NCI-H1436 (cell line): ENCODE measurements around the gene VANGL1.

ENCODE experiments used
- DNase-seq: peaks from one replicate; lab custom pipeline; 2025; lab: John Stamatoyannopoulos, UW

Gene VANGL1

DNA sequence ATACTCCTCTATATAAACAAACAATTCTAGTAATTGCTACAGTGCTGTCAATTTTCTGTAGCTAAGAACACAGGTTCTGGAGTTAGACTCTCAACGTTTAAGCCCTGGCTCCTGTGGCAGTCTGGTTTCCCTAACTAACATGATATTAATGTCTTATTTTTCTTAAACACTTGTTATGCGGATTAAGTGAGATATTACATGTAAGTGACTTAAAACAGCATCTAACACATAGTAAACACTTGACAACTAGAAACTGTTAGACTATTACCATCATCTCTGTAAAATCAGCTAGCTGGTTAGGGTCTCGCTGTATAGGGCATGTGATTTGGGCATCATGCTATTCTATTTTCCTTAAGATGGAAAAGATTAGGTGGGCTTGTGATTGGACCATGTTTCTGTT, 2.3 kb downstream of the VANGL1 start:
- DNase-seq = no peak

DNA sequence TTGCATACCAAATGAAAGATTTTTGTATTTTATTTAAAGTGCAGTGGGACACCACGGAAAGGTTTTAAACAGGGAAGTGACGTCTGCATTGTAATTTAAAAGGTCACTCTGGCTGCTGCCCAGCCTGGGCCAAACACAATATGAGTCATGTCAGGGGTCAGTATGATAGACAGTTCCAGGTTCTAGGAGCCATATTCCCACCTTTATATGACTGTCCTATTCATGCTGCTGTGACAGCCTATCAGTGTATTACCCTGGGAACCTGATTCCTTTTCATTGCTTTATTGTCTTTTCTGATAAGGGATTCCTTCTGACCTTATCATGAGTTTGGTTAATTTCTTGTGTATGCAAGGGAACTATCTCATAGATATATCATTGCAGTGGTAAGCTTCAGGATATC, 5.3 kb downstream of the VANGL1 start:
- DNase-seq = no peak

DNA sequence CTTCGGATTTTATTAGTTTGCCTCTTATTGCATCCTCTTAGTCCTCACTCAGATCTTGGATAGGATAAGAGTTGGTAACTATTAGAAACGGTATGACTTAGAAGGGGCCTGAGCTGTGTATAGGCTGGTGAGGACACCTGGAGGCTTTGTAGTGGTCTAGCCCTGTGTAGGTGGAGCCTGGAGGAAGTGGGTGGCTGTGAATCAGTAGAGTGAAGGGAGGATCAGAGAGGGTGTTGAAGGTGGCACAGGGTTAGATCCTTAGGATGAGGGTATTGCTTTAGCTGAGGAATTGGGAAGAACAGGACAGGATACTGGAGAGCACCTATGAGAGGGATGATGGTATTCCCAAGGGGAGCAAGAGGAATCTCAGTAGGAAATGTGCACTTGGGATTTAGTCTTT, 5.7 kb downstream of the VANGL1 start:
- no peak for DNase-seq

DNA sequence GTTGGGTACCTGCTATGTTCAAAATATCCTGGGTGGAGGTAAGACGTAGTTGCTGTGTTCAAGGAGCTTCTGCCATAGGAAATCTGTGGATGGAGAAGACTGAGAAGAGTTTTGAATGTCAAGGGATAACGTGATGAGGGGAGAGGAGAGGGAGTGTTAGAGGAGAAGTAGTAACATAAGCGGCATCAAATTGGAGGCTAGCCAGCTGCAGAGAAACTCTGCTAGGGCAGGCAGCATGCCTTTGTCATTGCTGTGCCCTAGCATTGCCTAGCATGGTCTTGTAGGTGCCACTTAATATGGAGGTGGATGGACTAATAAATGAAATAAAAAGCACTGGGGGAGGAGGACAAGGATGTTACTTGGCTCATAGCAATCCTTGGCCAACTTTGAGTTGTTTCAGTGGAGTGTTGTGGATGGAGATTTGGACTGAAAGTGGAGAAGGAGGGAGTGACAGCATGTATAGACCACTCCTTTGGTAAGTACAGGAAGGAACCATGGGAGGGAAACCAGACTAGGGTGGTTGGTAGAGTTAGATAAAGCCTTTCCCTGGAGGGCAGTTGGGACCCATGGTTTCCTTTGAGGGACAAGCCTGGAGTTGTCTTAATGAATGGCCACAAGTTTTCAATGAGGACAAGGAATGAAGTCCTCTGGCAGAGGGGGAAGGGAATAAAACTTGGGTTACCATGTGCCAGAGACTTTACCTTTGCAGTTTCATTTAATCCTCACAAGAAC, 6.3 kb downstream of the VANGL1 start:
- no peak for DNase-seq

DNA sequence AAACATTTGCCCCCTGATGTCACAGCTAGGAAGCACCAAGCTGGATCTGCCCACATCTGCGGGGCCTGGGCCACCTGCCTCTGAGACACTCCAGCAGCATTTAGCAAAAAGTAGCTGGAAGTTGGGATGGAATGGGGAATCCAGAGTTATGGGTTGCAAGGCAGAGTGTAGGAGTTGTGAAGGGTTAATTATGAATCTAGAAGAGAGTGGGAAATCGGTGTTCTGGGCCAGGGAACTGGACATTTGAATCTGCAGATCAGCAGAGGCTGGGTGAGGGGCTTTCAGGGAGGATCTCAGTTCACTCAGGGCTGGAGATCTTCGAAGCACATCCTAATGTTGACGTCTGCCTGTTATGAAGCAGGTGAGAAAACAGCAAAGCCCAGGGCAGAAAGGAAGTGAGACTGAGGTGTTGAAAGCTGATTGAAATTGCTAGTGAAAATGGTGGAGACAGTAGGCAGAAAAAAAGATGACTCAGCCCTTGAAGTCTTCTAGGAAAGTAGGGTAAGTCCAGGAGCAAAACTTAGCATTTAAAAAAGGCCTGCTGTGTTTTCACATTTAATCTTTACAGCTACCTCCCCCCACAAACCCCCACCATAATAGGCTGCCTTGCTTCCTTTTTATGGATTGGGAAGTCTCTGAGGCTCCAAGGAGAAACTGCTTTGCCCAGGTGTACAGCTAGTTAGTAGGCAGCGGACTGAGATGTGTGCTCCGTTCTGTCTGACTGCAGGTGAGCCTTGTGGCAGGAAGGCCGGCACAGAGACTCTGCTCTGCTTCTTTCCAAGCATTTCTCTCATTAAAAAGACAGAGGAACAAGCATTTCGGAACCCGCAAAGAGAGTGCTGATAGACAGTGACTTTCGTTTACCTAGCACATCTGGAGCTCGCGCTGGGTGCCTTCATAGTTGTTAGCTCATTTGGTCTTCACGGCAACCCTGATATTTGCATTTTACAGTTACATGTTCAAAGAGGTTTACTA, 7.2 kb downstream of the VANGL1 start:
- no peak for DNase-seq

DNA sequence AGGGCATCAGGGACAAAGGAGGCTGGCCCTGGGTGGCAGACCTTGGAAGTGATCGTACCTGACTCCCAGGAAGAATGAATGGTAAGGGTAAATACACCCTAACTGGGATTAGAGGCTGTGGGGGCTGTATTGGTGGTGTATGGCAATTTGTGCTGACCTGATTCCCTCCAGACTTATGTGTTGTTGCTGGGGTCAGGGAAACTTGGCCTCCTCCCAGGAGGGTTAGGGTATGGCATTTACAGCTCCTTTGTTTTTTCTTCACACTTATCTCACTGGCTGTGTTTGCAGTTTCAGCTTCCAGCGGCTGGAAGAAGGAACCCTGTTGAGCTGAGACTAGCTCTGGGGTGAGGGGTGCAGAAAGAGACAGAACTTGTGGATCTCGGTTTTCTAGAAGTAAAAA, 8.2 kb downstream of the VANGL1 start:
- no peak for DNase-seq

DNA sequence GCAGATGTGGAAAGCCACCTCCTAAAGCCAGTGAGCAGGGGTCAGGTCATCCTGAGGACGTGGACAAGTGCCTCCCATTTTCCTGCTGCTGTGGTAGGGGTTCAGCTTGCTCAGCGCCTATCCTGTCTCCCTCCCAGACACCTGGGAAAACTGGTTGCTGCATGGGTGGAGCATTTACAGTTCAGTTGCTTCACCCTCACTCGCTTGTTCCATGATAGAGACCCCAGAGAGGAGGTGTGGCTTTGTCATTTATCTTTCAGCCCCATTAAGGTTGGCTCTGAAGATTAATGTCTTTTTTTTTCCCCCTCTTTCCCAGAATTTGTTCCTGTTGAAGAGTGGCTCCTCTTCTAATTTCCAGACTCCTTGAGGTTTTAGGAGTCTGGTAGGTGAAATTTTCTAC, 9.2 kb downstream of the VANGL1 start:
- no peak for DNase-seq

DNA sequence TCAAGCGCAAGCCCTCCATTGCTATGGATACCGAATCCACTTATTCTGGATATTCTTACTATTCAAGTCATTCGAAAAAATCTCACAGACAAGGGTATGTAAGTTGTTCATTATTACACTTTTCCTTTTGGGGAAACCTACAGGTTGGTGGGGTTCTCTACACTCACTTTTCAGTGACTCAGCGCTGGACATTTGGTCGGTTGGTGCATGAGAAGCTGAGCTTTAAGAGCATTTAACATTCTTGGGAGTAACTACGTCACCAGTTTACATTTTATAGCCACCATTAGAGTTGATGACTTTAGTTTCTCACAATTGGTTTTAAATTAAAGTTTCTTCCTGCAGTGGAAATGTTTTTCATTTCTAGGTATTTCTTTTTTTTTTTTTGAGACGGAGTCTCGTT, 9.6 kb downstream of the VANGL1 start:
- DNase-seq = no peak

DNA sequence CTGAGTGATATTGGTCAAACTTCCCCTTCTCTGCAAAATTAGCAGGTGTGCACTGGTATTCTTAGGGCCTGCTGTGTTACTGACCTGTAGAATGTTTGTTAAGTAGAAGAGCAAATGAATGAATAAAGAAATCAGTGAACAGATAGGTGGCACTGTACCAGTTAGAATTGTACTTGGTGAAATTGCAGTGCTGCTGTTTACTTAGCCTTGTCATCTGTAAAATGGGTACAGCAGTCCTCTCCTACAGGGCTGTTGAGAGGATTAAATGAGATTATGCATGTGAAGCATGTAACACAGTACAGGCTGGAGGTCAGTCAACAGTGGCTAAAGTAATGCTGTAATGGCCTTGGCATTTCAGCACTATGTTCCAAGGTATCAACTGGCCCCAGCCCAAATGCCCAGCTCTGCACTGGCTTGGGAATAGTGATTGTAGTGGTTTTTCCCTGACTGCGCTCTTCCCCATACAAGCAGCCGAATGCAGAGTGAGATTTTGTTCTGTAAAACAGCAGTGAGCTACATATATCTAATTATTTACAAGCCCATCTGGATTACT, 10.5 kb downstream of the VANGL1 start:
- no peak for DNase-seq

DNA sequence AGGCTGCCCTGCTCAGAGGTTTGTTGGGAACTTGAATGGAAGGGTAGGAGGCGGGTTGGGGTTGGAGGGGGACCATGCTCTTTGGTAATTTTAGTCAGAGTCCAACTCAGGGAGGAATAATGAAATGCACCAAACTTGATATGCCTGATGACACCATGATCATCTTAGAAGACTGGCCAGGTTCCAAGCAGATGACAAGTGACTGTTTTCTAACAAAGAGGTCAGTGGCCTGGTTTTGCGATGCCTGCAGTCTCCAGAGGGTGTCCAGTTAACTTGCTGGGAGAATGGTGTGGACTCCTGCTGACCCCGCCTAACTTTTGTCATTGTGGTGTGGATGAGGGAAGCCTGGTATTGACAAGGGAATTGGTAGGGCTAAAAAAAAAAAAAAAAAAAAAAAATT, 12.4 kb downstream of the VANGL1 start:
- no peak for DNase-seq

DNA sequence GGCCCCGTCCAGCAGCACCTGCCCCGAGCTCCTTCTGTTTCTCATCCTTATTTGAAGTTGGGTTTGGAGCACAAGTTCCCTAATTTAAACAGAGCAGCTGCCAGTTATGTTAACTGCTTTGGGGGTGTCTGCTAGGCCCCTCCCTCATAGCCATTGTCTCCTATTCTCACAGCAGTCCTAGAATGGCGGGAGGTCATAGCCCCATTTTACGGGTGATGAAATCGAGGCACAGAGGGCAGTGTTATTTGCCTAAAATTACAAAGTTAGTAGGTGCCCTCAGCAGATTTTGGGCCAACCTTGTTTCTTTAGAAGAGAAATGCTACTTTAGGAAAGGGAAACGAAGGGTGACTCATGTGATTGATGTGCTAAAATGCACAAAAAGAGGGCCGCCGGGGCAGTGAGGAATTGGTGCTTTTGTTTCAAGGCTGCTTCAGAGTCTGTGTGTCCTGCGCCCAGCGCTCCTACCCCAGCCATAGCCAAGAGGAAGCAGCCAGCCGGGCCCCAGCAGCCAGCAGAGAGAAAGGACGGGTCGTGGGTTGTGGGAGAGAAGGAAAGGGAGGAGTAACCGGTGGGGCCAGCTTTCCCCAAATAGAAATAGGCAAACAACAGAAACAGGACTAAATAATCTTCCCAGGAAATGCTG, 13.0 kb downstream of the VANGL1 start:
- no peak for DNase-seq

DNA sequence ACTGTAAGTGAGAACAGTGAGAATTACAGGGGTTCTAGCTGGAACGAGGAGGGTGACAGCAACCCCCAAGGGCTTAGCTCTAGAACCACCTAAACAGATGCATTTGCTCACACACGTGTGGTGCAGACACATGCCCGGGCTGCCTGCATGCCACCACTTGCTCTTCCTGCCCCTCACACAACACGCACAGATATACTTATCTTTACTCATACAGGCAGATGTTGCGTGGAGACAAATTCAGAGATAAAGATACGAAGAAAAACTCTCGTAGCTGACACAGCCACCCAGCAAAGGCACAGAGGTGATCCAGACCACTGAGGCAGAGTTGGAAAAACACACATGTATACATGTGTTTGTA, 13.5 kb downstream of the VANGL1 start:
- DNase-seq = no peak

DNA sequence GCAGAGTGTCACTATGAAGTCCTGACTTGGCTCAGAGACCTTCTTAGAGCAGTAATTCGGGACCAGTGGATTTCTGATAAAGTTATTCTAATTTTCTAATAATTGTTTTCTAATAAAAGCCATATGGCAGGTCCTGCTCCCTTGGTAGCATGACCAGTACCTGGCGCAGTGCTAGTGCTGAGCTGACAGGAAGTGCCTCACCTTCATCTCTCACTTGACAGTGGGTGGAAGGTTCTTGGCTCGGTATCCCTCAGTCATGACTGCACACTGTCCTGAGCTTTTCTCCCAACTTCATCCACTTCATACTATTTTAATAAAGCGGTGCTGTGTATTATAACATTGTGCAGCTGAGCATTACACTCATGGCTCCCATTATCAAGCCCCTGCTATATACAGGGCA, 14.1 kb downstream of the VANGL1 start:
- no peak for DNase-seq

DNA sequence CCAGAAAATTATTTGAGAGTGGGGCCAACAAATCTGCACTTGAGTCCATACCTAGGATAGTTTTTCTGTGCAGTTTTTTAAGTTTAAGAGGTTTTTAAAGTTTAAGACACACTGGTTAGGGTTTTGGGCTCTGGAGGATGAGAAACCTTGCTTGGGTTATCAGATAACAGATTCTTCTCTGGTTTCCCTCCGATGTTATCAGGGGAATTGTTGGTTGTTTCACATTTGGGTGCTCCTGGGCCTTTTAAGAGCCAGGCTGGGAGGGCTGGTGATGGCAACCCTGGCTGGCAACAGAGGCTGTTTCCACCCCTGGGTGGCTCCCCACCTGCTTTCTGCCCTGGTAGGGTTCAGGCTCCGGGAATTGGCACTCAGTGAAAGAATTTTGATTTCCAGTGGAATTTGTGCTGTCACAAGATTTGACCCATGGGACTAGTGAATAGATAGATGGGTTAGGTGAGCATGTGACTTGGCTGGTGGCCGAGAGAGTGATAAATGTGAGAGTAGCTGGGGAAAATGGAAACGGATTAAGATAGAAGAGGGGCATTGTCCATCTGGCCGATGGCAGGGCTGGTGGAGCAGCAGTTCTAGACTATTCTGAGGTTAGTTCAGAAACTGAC, 14.8 kb downstream of the VANGL1 start:
- DNase-seq = no peak

DNA sequence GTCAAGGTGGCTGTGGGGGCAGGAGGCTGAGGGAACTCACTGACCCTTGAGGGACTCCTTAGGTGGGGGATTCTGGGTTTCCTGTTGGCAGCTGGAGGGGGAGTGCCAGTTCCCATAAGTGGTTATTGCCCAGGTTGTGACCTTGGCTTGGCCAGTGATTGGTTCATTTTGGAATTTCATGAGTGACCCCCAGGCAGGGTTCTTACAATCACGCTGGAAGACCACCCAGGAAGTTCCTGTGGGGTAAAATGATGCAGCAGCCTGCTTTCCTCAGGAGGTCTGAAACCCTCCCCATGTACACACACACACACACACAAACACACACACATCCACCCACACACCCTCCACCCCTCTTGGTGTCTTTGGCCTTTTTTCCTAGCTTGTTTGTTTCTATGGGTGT, 16.9 kb downstream of the VANGL1 start:
- no peak for DNase-seq

DNA sequence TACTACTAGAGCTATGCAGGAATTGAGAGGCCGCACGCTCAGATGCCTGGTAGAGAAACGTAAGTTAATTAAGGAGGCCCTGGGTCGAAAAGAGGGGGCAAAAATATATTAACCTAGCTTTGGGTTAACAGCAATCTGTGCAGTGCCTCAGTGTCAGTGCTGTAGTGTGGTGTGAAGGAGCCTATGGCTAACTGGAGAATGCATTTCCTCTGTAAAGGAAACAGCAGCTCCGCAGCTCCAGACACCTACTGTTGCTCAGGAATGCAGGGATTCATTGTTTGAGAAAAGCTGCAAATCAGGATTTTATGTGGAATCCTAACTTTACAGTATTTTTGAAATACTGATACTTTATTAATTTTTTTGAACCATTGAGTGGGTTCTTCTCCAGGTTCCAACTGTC, 18.4 kb downstream of the VANGL1 start:
- no peak for DNase-seq

DNA sequence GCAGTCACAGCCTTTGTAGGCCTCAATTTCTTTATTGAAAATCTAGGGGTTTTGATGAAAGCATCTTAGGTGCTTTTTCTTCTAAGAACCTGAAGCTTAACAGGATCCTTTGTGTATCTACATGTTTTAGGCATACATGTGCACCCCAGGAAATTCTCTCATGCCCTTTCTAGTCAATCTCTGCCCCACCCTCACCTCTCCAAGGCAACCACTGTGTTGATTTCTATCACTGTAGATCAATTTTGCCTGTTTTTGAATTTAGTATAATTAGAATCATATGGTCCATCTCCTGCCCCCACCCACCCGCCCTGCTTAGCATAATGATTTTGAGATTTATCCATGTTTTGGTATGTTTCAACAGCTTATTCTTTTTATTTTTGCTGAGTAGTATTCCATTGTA, 19.4 kb downstream of the VANGL1 start:
- DNase-seq = no peak

DNA sequence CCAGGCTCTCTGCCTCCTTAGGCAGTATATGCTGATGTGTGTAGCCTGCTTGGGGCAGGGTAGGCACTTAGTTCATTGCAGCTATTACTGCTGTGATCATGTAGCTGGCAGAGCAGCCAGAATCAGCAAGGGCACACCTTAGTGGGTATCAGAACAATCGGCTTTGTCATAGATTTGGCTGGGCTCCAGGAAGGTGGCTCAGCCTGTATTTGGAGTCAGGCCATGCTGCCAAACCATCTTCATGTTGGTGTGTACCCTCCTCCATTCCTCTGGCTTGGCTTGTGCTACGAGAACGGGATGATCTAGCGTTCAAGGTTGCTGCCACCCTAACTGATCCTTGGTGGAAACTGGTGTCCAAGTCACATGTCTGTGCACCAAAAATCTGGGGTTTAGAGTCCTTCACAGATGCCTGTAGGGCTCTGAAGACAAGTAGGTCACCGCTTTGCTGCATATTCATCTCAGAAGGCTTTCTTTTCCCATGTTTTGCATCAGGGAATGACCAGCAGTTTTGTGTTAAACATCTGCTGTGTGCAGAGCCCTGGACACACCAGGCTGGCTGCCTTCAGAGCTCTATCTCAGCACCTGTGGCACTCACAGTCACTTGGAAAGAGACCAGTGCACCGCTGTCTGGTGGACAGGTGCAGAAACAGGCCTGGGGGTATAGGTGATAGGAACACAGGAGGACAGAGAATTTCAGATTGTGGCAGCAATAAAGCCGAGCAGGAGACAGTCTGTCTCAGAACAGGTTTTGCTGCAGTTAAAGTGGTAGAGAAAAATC, 23.7 kb downstream of the VANGL1 start:
- no peak for DNase-seq

DNA sequence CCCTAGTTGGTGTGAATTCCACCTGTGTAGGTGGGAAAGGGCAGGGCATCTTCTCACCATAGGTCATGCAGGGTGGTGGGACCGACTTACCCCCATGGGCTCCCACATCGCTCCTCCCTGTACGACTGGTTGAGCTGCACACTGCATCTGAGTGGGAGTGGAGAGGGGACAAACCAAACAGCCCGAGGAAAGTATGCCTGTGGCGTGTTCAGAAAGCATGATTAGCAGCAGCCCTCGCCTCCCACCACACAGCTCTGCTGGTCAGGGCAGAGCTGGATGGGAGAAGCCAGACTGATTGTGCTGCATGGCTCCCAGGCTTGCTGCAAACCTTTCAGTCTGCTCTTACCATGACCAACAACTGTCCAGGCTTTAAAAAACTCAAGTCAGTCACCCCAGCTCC, 24.4 kb downstream of the VANGL1 start:
- DNase-seq = no peak

DNA sequence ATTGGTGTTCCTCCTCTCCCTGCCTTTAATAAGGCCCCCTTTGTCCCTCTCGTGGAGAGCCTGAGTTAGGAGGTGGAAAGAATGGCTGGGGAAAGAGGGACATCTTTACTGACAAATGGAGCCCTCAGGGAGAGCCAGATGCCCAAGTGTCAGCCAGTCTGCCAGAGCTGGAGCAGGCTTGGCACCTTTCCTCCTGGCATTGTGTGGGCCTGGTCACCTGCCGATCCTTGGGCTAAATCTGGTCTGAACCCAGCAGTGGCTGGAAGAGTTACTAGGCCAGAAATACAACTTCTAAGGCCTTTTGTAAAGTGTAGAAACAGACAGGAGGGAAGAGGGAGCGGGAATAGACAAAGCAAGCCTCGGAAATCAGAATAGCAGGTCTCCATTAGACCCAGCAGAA, 24.9 kb downstream of the VANGL1 start:
- DNase-seq = no peak

DNA sequence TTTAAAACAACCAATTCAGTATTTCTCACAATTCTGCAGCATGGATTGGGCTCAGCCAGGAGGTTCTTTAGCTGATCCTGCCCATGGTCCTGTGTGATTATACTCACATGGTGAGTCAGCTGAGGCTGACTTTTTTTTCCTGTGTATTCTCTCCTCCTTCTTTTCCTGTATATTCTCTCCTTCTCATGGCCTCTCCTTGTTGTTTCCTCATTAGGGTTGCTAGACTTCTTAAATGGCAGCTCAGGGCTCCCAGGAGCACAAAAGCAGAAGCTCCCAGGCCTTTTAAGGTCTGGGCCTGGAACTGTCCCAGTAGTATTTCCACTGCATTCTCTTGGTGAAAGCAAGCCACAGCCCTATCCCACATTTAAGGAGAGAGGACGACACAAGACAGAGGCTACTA, 26.8 kb downstream of the VANGL1 start:
- no peak for DNase-seq
